ENCODE results near the gene TUBB.

- TF ChIP-seq ZFP30 (CRISPR knock-in tag; IDR thresholded peaks at IDR 0.05), result no peak
- no peak for TF ChIP-seq ARNTL (CRISPR knock-in tag; IDR thresholded peaks at IDR 0.05; ENCODE audit: borderline replicate concordance, low read depth)
- TF ChIP-seq PATZ1 (CRISPR knock-in tag; IDR thresholded peaks at IDR 0.05; ENCODE audit: borderline replicate concordance), result no peak
- no peak for TF ChIP-seq GLIS3 (CRISPR knock-in tag; IDR thresholded peaks at IDR 0.05)
- no peak for TF ChIP-seq CREB5 (CRISPR knock-in tag; IDR thresholded peaks at IDR 0.05; ENCODE audit: low read depth)
- no peak for TF ChIP-seq ISL1 (CRISPR knock-in tag; IDR thresholded peaks at IDR 0.05)
- TF ChIP-seq POU6F1 (CRISPR knock-in tag; IDR thresholded peaks at IDR 0.05; ENCODE audit: borderline replicate concordance, low read depth), result no peak
- no peak for TF ChIP-seq CSRNP3 (CRISPR knock-in tag; IDR thresholded peaks at IDR 0.05)
- TF ChIP-seq OSR1 (CRISPR knock-in tag; IDR thresholded peaks at IDR 0.05), result no peak
- TF ChIP-seq ZNF565 (CRISPR knock-in tag; conservative IDR thresholded peaks at IDR 0.05; ENCODE audit: low read depth), result no peak
- no peak for TF ChIP-seq RARB (CRISPR knock-in tag; IDR thresholded peaks at IDR 0.05)
Observed at GRCh38 chr6:30683183-30683979, 36.8 kb upstream of the TUBB start.
